Lower leg skin (tissue), 3 donors: ENCODE results near the gene MARVELD3.

Experiments
- CTCF ChIP-seq, 3 donors: fragments of 450-650 bp; IDR thresholded peaks; one replicate each; pipeline ENCODE4 v1.5.1; 2016; ENCODE audit warnings: antibody characterized with exemption in 3 of 3, mild to moderate bottlenecking in 3 of 3, moderate library complexity in 2 of 3
- POLR2A ChIP-seq, 2 donors: fragments of 450-650 bp; IDR thresholded peaks; one replicate each; pipeline ENCODE4 v1.6.1; 2016 to 2017; ENCODE audit warnings: antibody characterized with exemption in 2 of 2, mild to moderate bottlenecking in 1 of 2, moderate library complexity in 1 of 2

- no peak for TF ChIP-seq CTCF (IDR thresholded peaks at IDR 0.05)
- no peak for TF ChIP-seq POLR2A (IDR thresholded peaks at IDR 0.05)
These were observed 25.2 kb upstream of the MARVELD3 start for GRCh38 chr16:71600822-71601221.
